ENCODE measurements around the gene MAGED2.

MAGED2 gene

GRCh38 chrX:54824722-54825121, 17.2 kb downstream of the MAGED2 start:
- H3K79me1 ChIP-seq (ENCODE audit: low read length), result no peaks in the 10 kb centered on the region
- H2BK5ac ChIP-seq (ENCODE audit: low read depth, low read length, poor library complexity), result no peak overlapping the region
- no peak for DNase-seq
- peaks cover 3 to 7% of the 10 kb centered on the region in 2 experiments for H3K4me1 ChIP-seq (ENCODE audit: control insufficient read depth in 1 of 2, insufficient read depth in 2 of 2, low read length in 2 of 2)
- H2BK120ac ChIP-seq (ENCODE audit: insufficient read depth, low read length, poor library complexity), result no peak overlapping the region
- H4K8ac ChIP-seq (ENCODE audit: low read depth, low read length), result no peak overlapping the region
- no peak overlapping the region for H3K14ac ChIP-seq (ENCODE audit: low read length)
- no peak overlapping the region for H3K4ac ChIP-seq (ENCODE audit: low read depth, low read length)
- H2AK5ac ChIP-seq (ENCODE audit: low read length), result no peak overlapping the region
- peaks cover 2% of the 10 kb centered on the region for H3K9me3 ChIP-seq (ENCODE audit: insufficient read depth, low read depth, low read length)
- no peak overlapping the region for H3K23ac ChIP-seq (ENCODE audit: low read length)
- H3K4me3 ChIP-seq (ENCODE audit: low read depth, low read length), result no peak overlapping the region
- H4K12ac ChIP-seq (ENCODE audit: low read depth, low read length), result no peak overlapping the region
- no peaks in the 10 kb centered on the region for H3K27me3 ChIP-seq (ENCODE audit: insufficient read depth, low read length)
- H3K4me2 ChIP-seq (ENCODE audit: low read length), result no peak overlapping the region
- H2BK12ac ChIP-seq (ENCODE audit: low read length), result no peak overlapping the region
- H3K18ac ChIP-seq (ENCODE audit: low read length), result no peak overlapping the region
- H3K79me2 ChIP-seq (ENCODE audit: control insufficient read depth, insufficient read depth, low read length, poor library complexity), result no peaks in the 10 kb centered on the region
- WGBS (ENCODE audit: extremely low coverage, insufficient coverage, insufficient read length), result no CpG with 5 or more reads among the region's 8 CpGs
- no peak overlapping the region for H2AFZ ChIP-seq (ENCODE audit: insufficient read depth, low read length, poor library complexity)
- H4K91ac ChIP-seq (ENCODE audit: low read depth, low read length), result no peak overlapping the region
- H3K9ac ChIP-seq (ENCODE audit: low read length), result no peak overlapping the region
- no peaks in the 10 kb centered on the region for H3K36me3 ChIP-seq (ENCODE audit: control insufficient read depth in 1 of 2, insufficient read depth in 2 of 2, low read length in 2 of 2)
- no peak overlapping the region for H3K27ac ChIP-seq (ENCODE audit: low read depth, low read length)

- H3K23ac ChIP-seq (ENCODE audit: low read length), result no peak overlapping the region
- H4K12ac ChIP-seq (ENCODE audit: low read depth, low read length), result no peak overlapping the region
- no peak overlapping the region for H3K4me3 ChIP-seq (ENCODE audit: low read depth, low read length)
- H2BK120ac ChIP-seq (ENCODE audit: insufficient read depth, low read length, poor library complexity), result no peak overlapping the region
- peak overlapping the region; percentile 38 for H4K91ac ChIP-seq (ENCODE audit: low read depth, low read length)
- no peak overlapping the region for H3K14ac ChIP-seq (ENCODE audit: low read length)
- no peak overlapping the region for H3K4ac ChIP-seq (ENCODE audit: low read depth, low read length)
- DNase-seq, result peak; percentile 14 to 44
- H4K8ac ChIP-seq (ENCODE audit: low read depth, low read length), result no peak overlapping the region
- H3K18ac ChIP-seq (ENCODE audit: low read length), result no peak overlapping the region
- peaks cover 2% of the 10 kb centered on the region for H3K9me3 ChIP-seq (ENCODE audit: insufficient read depth, low read depth, low read length)
- no peaks in the 10 kb centered on the region for H3K79me1 ChIP-seq (ENCODE audit: low read length)
- no peak overlapping the region for H2BK5ac ChIP-seq (ENCODE audit: low read depth, low read length, poor library complexity)
- no peak overlapping the region for H3K27ac ChIP-seq (ENCODE audit: low read depth, low read length)
- H2AFZ ChIP-seq (ENCODE audit: insufficient read depth, low read length, poor library complexity), result no peak overlapping the region
- H2BK12ac ChIP-seq (ENCODE audit: low read length), result no peak overlapping the region
- WGBS (ENCODE audit: extremely low coverage, insufficient coverage, insufficient read length), result no CpG with 5 or more reads among the region's 8 CpGs
- H3K27me3 ChIP-seq (ENCODE audit: insufficient read depth, low read length), result no peaks in the 10 kb centered on the region
- no peak overlapping the region for H3K4me2 ChIP-seq (ENCODE audit: low read length)
- no peaks in the 10 kb centered on the region for H3K79me2 ChIP-seq (ENCODE audit: control insufficient read depth, insufficient read depth, low read length, poor library complexity)
- H3K4me1 ChIP-seq (ENCODE audit: control insufficient read depth in 1 of 2, insufficient read depth in 2 of 2, low read length in 2 of 2), result peaks cover 3 to 7% of the 10 kb centered on the region in 2 experiments
- H3K9ac ChIP-seq (ENCODE audit: low read length), result no peak overlapping the region
- no peak overlapping the region for H2AK5ac ChIP-seq (ENCODE audit: low read length)
- H3K36me3 ChIP-seq (ENCODE audit: control insufficient read depth in 1 of 2, insufficient read depth in 2 of 2, low read length in 2 of 2), result no peaks in the 10 kb centered on the region
Measured at GRCh38 chrX:54825716-54826438, 18.3 kb downstream of the MAGED2 start.

DNA sequence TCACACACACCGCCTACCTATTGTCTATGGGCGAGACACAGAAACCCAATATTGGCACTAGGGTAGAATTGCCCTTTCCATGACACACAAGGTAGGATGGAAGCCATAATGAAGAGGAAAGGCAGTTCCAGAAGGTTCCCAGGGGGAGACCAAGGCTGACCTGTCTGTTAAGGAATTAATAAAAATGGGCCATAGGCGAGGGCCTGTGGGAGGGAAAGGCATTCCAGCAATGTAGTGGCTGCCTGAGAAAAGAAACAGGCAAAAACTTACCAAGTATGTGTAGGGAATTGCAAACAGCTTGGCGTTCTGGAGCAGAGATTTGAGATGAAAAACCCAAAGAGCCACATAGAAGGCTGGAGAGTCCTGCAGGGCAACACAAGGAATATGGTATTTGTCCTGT, 19.1 kb downstream of the MAGED2 start:
- Histone ChIP-seq H2BK120ac (ENCODE audit: insufficient read depth, low read length, poor library complexity) (no peak overlapping the region), H4K12ac (ENCODE audit: low read depth, low read length) (no peak overlapping the region), H3K14ac (ENCODE audit: low read length) (no peak overlapping the region), H3K4ac (ENCODE audit: low read depth, low read length) (no peak overlapping the region), H3K4me1 (ENCODE audit: control insufficient read depth in 1 of 2, insufficient read depth in 2 of 2, low read length in 2 of 2) (peaks cover 3 to 7% of the 10 kb centered on the region in 2 experiments), H2BK5ac (ENCODE audit: low read depth, low read length, poor library complexity) (no peak overlapping the region), H3K18ac (ENCODE audit: low read length) (no peak overlapping the region), H3K4me2 (ENCODE audit: low read length) (no peak overlapping the region), H3K36me3 (ENCODE audit: control insufficient read depth in 1 of 2, insufficient read depth in 2 of 2, low read length in 2 of 2) (no peaks in the 10 kb centered on the region), H3K27ac (ENCODE audit: low read depth, low read length) (no peak overlapping the region), H2AK5ac (ENCODE audit: low read length) (no peak overlapping the region), H3K23ac (ENCODE audit: low read length) (no peak overlapping the region), H4K91ac (ENCODE audit: low read depth, low read length) (no peak overlapping the region), H3K27me3 (ENCODE audit: insufficient read depth, low read length) (no peaks in the 10 kb centered on the region), H3K79me1 (ENCODE audit: low read length) (no peaks in the 10 kb centered on the region), H2AFZ (ENCODE audit: insufficient read depth, low read length, poor library complexity) (no peak overlapping the region), H2BK12ac (ENCODE audit: low read length) (no peak overlapping the region), H3K9me3 (ENCODE audit: insufficient read depth, low read depth, low read length) (peaks cover 2% of the 10 kb centered on the region), H3K4me3 (ENCODE audit: low read depth, low read length) (no peak overlapping the region), H3K79me2 (ENCODE audit: control insufficient read depth, insufficient read depth, low read length, poor library complexity) (no peaks in the 10 kb centered on the region), H4K8ac (ENCODE audit: low read depth, low read length) (no peak overlapping the region), H3K9ac (ENCODE audit: low read length) (no peak overlapping the region)
- WGBS (ENCODE audit: extremely low coverage, insufficient coverage, insufficient read length), result no CpG with 5 or more reads among the region's 4 CpGs
- DNase-seq, result peak; percentile 52 to 57

DNA sequence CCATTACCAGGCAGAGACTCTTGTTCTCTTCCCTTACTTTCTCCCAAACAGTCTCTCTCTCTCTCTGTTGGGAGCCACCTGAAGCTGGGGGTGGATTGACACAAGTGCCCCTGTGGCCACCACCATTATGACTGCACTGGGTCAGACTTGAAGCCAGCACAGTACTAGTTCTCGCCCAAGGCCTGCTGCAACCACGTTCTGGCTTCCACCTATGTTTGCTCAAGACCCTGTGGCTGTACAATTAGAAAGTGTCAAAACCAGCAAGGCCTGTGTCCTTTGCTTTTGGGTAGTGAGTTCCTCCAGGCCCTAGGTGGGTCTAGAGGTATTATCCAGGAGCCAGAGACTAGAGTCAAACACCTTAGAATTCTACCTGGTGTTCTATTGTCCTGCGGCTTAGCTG, 31.0 kb downstream of the MAGED2 start:
- Histone ChIP-seq H2BK120ac (ENCODE audit: insufficient read depth, low read length, poor library complexity) (no peak overlapping the region), H3K79me1 (ENCODE audit: low read length) (peaks cover 1% of the 10 kb centered on the region), H4K8ac (ENCODE audit: low read depth, low read length) (no peak overlapping the region), H3K9ac (ENCODE audit: low read length) (no peak overlapping the region), H3K4me2 (ENCODE audit: low read length) (no peak overlapping the region), H3K23ac (ENCODE audit: low read length) (no peak overlapping the region), H3K79me2 (ENCODE audit: control insufficient read depth, insufficient read depth, low read length, poor library complexity) (no peaks in the 10 kb centered on the region), H3K27ac (ENCODE audit: low read depth, low read length) (no peak overlapping the region), H4K12ac (ENCODE audit: low read depth, low read length) (no peak overlapping the region), H3K27me3 (ENCODE audit: insufficient read depth, low read length) (no peaks in the 10 kb centered on the region), H2AFZ (ENCODE audit: insufficient read depth, low read length, poor library complexity) (no peak overlapping the region), H2BK5ac (ENCODE audit: low read depth, low read length, poor library complexity) (no peak overlapping the region), H3K4me1 (ENCODE audit: control insufficient read depth in 1 of 2, insufficient read depth in 2 of 2, low read length in 2 of 2) (peaks cover 0 to 7% of the 10 kb centered on the region in 2 experiments), H2BK12ac (ENCODE audit: low read length) (no peak overlapping the region), H2AK5ac (ENCODE audit: low read length) (no peak overlapping the region), H3K14ac (ENCODE audit: low read length) (no peak overlapping the region), H3K9me3 (ENCODE audit: insufficient read depth, low read depth, low read length) (no peaks in the 10 kb centered on the region), H3K36me3 (ENCODE audit: control insufficient read depth in 1 of 2, insufficient read depth in 2 of 2, low read length in 2 of 2) (no peaks in the 10 kb centered on the region), H3K18ac (ENCODE audit: low read length) (no peak overlapping the region), H3K4ac (ENCODE audit: low read depth, low read length) (no peak overlapping the region), H3K4me3 (ENCODE audit: low read depth, low read length) (no peak overlapping the region), H4K91ac (ENCODE audit: low read depth, low read length) (peak overlapping the region; percentile 6)
- WGBS (ENCODE audit: extremely low coverage, insufficient coverage, insufficient read length), result no CpG with 5 or more reads among the region's 3 CpGs
- no peak for DNase-seq

Measured in trophoblast cell (in vitro differentiated cells and primary cell).